C4-2B (cell line): ENCODE measurements around the gene VPS8.
A peak's percentile ranks its signal among the peaks of the same experiment; 100 is the strongest.

ENCODE experiments used
- H3K27ac ChIP-seq: fragments of 450-650 bp; 2 replicates; pipeline ENCODE4 v1.5.1; 2017
- ZFX ChIP-seq: fragments of 450-650 bp; IDR thresholded peaks from 2 replicates; pipeline ENCODE4 v1.6.1; 2017
- TF ChIP-seq, protein P1 (sequence below): fragments of 450-650 bp; conservative IDR thresholded peaks from 2 replicates; pipeline ENCODE4 v1.5.1; 2017; ENCODE audit warnings: mild to moderate bottlenecking

Gene VPS8

DNA sequence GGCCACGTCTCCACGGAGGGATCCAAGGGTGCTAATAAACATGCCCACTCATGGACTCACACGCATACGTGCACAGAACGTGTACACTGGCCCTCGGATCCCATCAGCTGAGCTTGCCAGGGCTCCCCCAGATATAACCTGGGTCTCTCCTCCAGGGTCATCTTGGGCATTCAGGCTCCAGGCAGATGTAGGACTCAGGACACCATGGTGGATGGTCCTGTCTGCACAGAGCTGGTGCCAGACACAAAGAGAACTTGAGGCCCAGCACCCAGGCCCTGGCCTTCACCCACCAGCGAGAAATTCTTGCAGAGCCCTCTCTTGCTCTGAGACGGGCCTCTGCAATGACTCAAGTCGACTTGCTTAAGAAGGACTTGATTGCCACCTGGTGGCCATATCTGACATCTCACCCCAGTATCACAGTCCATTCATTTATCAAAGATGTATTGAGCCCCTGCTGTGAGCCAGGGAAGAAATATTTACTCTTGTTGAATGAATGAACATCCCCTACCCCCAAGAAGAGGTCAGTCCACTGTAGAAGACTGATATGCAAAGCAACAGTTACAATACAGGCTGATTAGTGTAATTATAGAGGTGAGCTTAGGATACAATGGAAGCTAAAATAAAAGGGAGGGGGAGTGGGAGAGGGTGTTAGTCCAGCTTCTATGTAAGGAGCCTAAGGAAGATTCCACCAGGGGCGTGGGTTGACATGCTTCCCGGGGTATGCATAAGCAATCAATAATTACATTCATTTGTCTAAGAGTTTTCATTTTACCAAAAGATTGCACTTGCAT lies 34.2 kb upstream of the VPS8 start:
- no peak for TF ChIP-seq ZFX
- TF ChIP-seq, protein P1, sequence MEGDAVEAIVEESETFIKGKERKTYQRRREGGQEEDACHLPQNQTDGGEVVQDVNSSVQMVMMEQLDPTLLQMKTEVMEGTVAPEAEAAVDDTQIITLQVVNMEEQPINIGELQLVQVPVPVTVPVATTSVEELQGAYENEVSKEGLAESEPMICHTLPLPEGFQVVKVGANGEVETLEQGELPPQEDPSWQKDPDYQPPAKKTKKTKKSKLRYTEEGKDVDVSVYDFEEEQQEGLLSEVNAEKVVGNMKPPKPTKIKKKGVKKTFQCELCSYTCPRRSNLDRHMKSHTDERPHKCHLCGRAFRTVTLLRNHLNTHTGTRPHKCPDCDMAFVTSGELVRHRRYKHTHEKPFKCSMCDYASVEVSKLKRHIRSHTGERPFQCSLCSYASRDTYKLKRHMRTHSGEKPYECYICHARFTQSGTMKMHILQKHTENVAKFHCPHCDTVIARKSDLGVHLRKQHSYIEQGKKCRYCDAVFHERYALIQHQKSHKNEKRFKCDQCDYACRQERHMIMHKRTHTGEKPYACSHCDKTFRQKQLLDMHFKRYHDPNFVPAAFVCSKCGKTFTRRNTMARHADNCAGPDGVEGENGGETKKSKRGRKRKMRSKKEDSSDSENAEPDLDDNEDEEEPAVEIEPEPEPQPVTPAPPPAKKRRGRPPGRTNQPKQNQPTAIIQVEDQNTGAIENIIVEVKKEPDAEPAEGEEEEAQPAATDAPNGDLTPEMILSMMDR, result peak; percentile 90
- H3K27ac ChIP-seq, result no peak overlapping the region

DNA sequence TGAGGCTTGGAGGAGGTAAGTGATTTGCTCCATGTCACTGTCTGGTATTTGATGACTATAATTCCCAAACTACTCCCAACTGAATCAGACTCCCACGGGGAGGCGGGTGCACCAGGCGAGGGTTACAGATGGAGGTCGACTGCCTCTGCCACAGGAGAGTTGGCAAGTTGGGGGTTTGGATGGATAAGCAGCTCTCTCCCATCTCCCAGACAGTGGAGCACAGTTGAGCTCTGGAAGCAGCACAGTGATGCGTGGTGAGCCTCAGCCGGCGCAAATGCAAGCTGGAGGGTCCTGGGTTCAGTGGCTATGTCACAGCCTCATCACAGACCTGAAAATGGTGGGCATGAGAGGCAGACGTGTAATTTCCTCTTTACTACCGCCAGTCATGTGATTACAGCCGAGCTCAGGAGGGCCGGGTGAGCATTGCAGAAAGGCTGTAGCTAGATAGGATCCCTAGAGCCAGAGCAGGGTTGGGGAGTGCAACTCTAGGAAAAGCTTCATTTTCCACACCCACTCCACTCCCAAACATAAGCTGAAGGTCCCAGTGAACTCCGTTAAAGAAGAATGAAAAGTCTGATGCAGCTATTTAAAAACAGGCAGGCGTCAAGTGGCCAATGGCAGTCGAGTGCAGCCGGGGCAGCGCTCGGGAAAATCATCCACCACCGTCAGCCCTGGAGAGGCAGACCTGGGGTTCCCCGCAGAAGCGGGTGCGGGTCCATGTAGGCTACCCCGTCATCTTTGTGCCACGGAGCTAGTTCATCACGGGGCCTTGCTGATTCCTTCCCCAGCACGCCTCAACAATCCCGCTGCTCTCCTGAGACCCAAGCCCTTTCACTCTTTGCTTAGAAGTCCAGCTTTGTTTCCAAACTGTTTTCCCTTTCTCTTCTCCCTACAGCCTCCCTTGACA lies 33.3 kb upstream of the VPS8 start:
- TF ChIP-seq, protein P1, result no peak
- no peak for TF ChIP-seq ZFX
- no peak overlapping the region for H3K27ac ChIP-seq

DNA sequence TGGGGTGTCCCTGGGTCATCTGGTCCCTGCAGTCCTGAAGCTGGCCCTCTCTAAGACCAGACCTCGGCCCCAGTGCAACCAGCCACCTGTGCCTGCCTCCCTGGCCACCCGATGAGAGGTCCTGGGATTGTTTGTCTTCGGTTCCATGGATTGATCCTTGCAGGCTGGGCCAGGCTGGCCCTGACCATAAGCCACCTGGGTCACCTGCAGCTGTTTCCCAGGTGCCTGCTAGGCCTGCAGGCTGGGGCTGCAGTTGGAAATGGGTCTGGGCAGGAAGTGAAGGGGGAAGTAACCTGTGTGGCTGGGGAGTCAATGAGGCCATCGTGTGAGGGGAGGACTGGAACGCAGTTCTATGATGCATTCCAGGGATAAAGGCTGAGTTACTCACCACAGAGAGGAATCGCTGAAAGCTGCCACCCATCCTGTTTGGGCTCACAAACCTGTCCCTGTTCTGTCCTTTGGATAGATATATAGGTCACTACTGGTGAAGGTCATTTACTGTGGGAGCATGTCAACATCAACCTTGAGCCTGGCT lies 30.9 kb upstream of the VPS8 start:
- TF ChIP-seq ZFX, result no peak
- TF ChIP-seq, protein P1, result no peak
- no peak overlapping the region for H3K27ac ChIP-seq

GRCh38 chr3:184781801-184782200 lies 30.2 kb upstream of the VPS8 start:
- TF ChIP-seq, protein P1, result no peak
- TF ChIP-seq ZFX, result no peak

DNA sequence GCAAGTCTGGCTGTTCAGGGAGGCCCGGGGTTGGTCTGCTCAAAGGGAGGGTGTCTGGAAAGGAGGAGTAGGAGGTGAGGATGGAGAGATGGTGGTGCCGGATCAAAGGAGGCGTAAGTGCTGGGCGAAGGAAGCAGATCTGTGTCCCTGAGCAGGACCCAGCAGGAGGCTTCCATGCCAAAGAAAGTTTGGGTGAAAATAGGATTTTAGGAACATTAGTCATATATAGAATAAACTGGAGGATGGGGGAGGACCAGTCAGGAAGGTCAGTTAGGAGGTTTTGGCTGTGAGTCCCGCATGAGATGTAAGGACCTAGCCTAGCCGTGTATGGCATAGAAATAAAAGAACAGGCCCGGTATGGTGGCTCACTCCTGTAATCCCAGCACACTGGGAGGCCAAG lies 28.6 kb upstream of the VPS8 start:
- H3K27ac ChIP-seq, result no peak overlapping the region
- TF ChIP-seq, protein P1, result no peak
- no peak for TF ChIP-seq ZFX

More at GRCh38 chr3:184781801-184782200, 30.2 kb upstream of the VPS8 start:
- no peak overlapping the region for H3K27ac ChIP-seq

DNA sequence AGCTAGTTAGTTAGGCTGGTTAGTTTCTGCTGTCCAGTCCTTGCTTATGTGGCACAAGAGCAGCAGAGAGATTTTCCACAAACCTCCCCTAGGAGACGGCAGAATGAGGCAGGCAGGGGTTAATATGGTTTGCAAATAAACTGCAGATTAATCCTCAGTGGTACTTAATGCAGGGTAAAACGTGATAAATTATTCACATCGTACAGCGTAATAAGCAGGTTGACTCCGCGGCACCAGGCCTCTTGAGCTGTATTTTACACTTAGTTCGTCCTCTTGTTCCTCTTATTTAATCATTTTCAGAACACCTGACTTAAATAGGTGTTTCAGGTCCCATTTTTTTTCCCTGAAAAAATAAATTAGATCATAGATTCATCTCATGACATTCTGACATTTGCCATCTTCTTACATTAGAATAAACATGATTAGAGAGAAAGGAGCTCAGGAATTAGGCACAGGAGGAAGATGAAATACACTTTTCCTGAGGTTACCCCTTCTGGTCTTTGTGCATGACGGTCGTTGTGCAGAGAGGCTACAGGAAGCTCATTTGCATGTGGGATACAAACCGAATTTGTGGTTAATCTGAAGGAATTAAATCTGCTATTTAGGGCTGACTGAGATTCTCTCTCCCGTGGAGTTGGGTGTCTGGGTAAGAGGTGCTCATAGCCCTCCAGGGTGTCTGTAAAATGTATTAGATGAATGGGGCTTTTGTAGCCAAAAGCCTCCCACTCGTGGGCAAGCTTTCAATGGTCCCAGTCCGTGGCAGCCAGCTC lies 27.1 kb upstream of the VPS8 start:
- no peak overlapping the region for H3K27ac ChIP-seq
- TF ChIP-seq ZFX, result no peak
- TF ChIP-seq, protein P1, result no peak
